Adrenal gland (tissue), 5 donors: Measurements from ENCODE around the gene MARCHF10.

Experiments
- CTCF ChIP-seq, 6 experiments: fragments of 450-650 bp in 4 of 6; fragments of 200-600 bp in 2 of 6; sonication (generic) in 1 of 6; IDR thresholded peaks; 1 replicate in 5 of 6; 2 replicates in 1 of 6; pipeline versions ENCODE4 v1.5.1 to v1.8.0; 2016 to 2021; ENCODE audit warnings: antibody characterized with exemption in 6 of 6, mild to moderate bottlenecking in 2 of 6, moderate library complexity in 1 of 6
- POLR2A ChIP-seq, 2 donors: fragments of 450-650 bp; IDR thresholded peaks; one replicate each; pipeline ENCODE4 v1.6.1; 2017; ENCODE audit warnings: antibody characterized with exemption in 2 of 2, mild to moderate bottlenecking in 2 of 2, moderate library complexity in 1 of 2
- donor health status: DM: no; HTN: no; CAD: no.

GRCh38 chr17:62657690-62658089, 150.4 kb downstream of the MARCHF10 start:
- TF ChIP-seq CTCF (IDR thresholded peaks at IDR 0.05) = no peak
- no peak for TF ChIP-seq POLR2A (IDR thresholded peaks at IDR 0.05)
